Measurements from ENCODE around the gene C2CD4C.

GRCh38 chr19:425056-425455, 16.1 kb upstream of the C2CD4C start:
- no peak for TF ChIP-seq TAF1 (IDR thresholded peaks at IDR 0.05; ENCODE audit: borderline replicate concordance, insufficient read depth, low read length)
- no peak for TF ChIP-seq POLR2AphosphoS5 (IDR thresholded peaks at IDR 0.05; ENCODE audit: low read depth, low read length)
- no peak for TF ChIP-seq SIN3A (IDR thresholded peaks at IDR 0.05; ENCODE audit: borderline replicate concordance, insufficient read depth, low read length)
- no peak for TF ChIP-seq REST (IDR thresholded peaks at IDR 0.05; ENCODE audit: insufficient read depth in 1 of 2, low read depth in 2 of 2, low read length in 2 of 2)
